GM20000 (cell line): ENCODE results near the gene DCN.

Experiments
- DNase-seq: peaks from one replicate; pipeline ENCODE4 v3.0.0; 2012; ENCODE audit warnings: low spot score
- CTCF ChIP-seq: IDR thresholded peaks from 2 replicates; pipeline ENCODE4 v1.5.1; 2012; ENCODE audit warnings: mild to moderate bottlenecking, control low read depth; ENCODE audit errors: extremely low read depth, missing control alignments

The DCN gene

GRCh38 chr12:91103624-91104023, 79.0 kb downstream of the DCN start:
- TF ChIP-seq CTCF = no peak
- DNase-seq = no peak

GRCh38 chr12:91103101-91103500, 79.5 kb downstream of the DCN start:
- DNase-seq = no peak
- TF ChIP-seq CTCF = no peak

- TF ChIP-seq CTCF = no peak
- no peak for DNase-seq
Measured at GRCh38 chr12:91100906-91101305, 81.7 kb downstream of the DCN start.

- no peak for TF ChIP-seq CTCF
- DNase-seq = no peak
Measured at GRCh38 chr12:91099836-91100235, 82.8 kb downstream of the DCN start.

GRCh38 chr12:91099341-91099740, 83.3 kb downstream of the DCN start:
- no peak for DNase-seq
- no peak for TF ChIP-seq CTCF

GRCh38 chr12:91098941-91099340, 83.7 kb downstream of the DCN start:
- DNase-seq = no peak
- no peak for TF ChIP-seq CTCF

- no peak for DNase-seq
Measured at GRCh38 chr12:91098461-91098860, 84.2 kb downstream of the DCN start.

More at GRCh38 chr12:91098461-91098860, 84.2 kb downstream of the DCN start:
- TF ChIP-seq CTCF = no peak
